GM12873 (cell line): Measurements from ENCODE around the gene SPESP1.

ENCODE experiments used
- CTCF ChIP-seq: IDR thresholded peaks from 2 replicates; pipeline ENCODE4 v1.5.1; 2012; ENCODE audit warnings: low read depth, mild to moderate bottlenecking, moderate library complexity, low read length, control low read depth; ENCODE audit not compliant: insufficient read depth; ENCODE audit errors: missing control alignments

Gene SPESP1

GRCh38 chr15:68933001-68933400 is 2.7 kb downstream of the SPESP1 start:
- no peak for TF ChIP-seq CTCF

GRCh38 chr15:68934341-68934740 is 4.0 kb downstream of the SPESP1 start:
- TF ChIP-seq CTCF: no peak

GRCh38 chr15:68935400-68935937 is 5.1 kb downstream of the SPESP1 start:
- no peak for TF ChIP-seq CTCF

GRCh38 chr15:68939501-68939900 is 9.2 kb downstream of the SPESP1 start:
- TF ChIP-seq CTCF: no peak

- no peak for TF ChIP-seq CTCF
Measured at GRCh38 chr15:68951813-68952212, 21.5 kb downstream of the SPESP1 start.

- no peak for TF ChIP-seq CTCF
Measured at GRCh38 chr15:68957696-68958095, 27.4 kb downstream of the SPESP1 start.

- TF ChIP-seq CTCF: no peak
Measured at GRCh38 chr15:68958597-68958996, 28.3 kb downstream of the SPESP1 start.
